GM18858 (cell line): ENCODE data around the gene DNAI2.
"Not testable (repeated sequence)": the region's sequence is repeated elsewhere in the genome, so short reads cannot be mapped to it uniquely, and the experiment has no call there.

ENCODE experiments used
- ATAC-seq: cut with Tn5 transposase; IDR thresholded peaks from one replicate; pipeline ENCODE4 v1.9.1; 2021; ENCODE audit not compliant: unreplicated experiment

The DNAI2 gene

GRCh38 chr17:74272731-74273201 lies 1.3 kb upstream of the DNAI2 start:
- ATAC-seq = no peak

GRCh38 chr17:74274709-74275340 lies 791 bp downstream of the DNAI2 start:
- ATAC-seq = no peak

GRCh38 chr17:74276051-74276476 lies 2.0 kb downstream of the DNAI2 start:
- no peak for ATAC-seq

GRCh38 chr17:74276541-74277009 lies 2.5 kb downstream of the DNAI2 start:
- ATAC-seq = no peak

GRCh38 chr17:74277935-74278334 lies 3.9 kb downstream of the DNAI2 start:
- no peak for ATAC-seq

- not testable (repeated sequence) for ATAC-seq
Measured at GRCh38 chr17:74279617-74280016, 5.6 kb downstream of the DNAI2 start.

GRCh38 chr17:74280093-74280513 lies 6.1 kb downstream of the DNAI2 start:
- no peak for ATAC-seq

GRCh38 chr17:74281799-74282198 lies 7.8 kb downstream of the DNAI2 start:
- ATAC-seq = no peak

GRCh38 chr17:74282274-74282586 lies 8.2 kb downstream of the DNAI2 start:
- ATAC-seq = not testable (repeated sequence)

- no peak for ATAC-seq
Measured at GRCh38 chr17:74282587-74283370, 8.7 kb downstream of the DNAI2 start.

- ATAC-seq = no peak
Measured at GRCh38 chr17:74283371-74283673, 9.3 kb downstream of the DNAI2 start.

- ATAC-seq = no peak
Measured at GRCh38 chr17:74287031-74287602, 13.1 kb downstream of the DNAI2 start.

GRCh38 chr17:74288785-74289184 lies 14.8 kb downstream of the DNAI2 start:
- ATAC-seq = peak; percentile 65

- ATAC-seq = no peak
Measured at GRCh38 chr17:74289688-74290087, 15.7 kb downstream of the DNAI2 start.

- ATAC-seq = no peak
Measured at GRCh38 chr17:74290340-74290739, 16.3 kb downstream of the DNAI2 start.

GRCh38 chr17:74292495-74292894 lies 18.5 kb downstream of the DNAI2 start:
- no peak for ATAC-seq

- no peak for ATAC-seq
Measured at GRCh38 chr17:74295625-74296547, 21.9 kb downstream of the DNAI2 start.

- ATAC-seq = no peak
Measured at GRCh38 chr17:74296548-74296936, 22.5 kb downstream of the DNAI2 start.

- ATAC-seq = no peak
Measured at GRCh38 chr17:74297941-74298340, 23.9 kb downstream of the DNAI2 start.

- ATAC-seq = no peak
Measured at GRCh38 chr17:74298778-74299177, 24.7 kb downstream of the DNAI2 start.
